IgD-negative memory B cell (primary cell): ENCODE data around the gene NRIP2. TPM values are rescaled to one million over a fixed set of nuclear protein-coding genes. Genes with fewer than 3 reads are reported as not detected.
A peak's percentile ranks its signal among the peaks of the same experiment; 100 is the strongest.

Source experiments
- H3K27ac Mint-ChIP-seq, 3 donors: one replicate each; pipeline ENCODE4 v1.8.0; 2020 to 2022; ENCODE audit warnings: mild to moderate bottlenecking in 3 of 3, mixed read lengths in 3 of 3, moderate library complexity in 1 of 3
- H3K27me3 Mint-ChIP-seq: one replicate; pipeline ENCODE4 v1.8.0; 2021; ENCODE audit warnings: mixed read lengths
- H3K36me3 Mint-ChIP-seq: one replicate; pipeline ENCODE4 v1.8.0; 2020; ENCODE audit warnings: mild to moderate bottlenecking, mixed read lengths
- H3K4me1 Mint-ChIP-seq, 3 donors: one replicate each; pipeline ENCODE4 v1.8.0; 2020 to 2022; ENCODE audit warnings: mixed read lengths in 3 of 3, mild to moderate bottlenecking in 1 of 3
- H3K4me3 Mint-ChIP-seq, 4 donors: one replicate each; pipeline ENCODE4 v1.8.0; 2020 to 2022; ENCODE audit warnings: mild to moderate bottlenecking in 4 of 4, mixed read lengths in 4 of 4, moderate library complexity in 3 of 4
- H3K9me3 Mint-ChIP-seq, 3 donors: one replicate each; pipeline ENCODE4 v1.8.0; 2020 to 2021; ENCODE audit warnings: mixed read lengths in 3 of 3, mild to moderate bottlenecking in 1 of 3
- polyA plus RNA-seq: library from polyadenylated mRNA; unstranded; fragments of 300-500 nt; fragmentation: Illumina TruSeq; gene quantifications from one replicate; pipeline ENCODE4 v1.2.3, GENCODE V29; 2021

Gene NRIP2
- polyA plus RNA-seq, 1 donor from 2014 or later: 1.7 TPM

- H3K4me1 Mint-ChIP-seq: peaks cover 6 to 12% (median 10%) of the 10 kb centered on the region in 3 donors
- H3K36me3 Mint-ChIP-seq: no peaks in the 10 kb centered on the region
- H3K27me3 Mint-ChIP-seq: peaks cover 18% of the 10 kb centered on the region
- no peak overlapping the region for H3K4me3 Mint-ChIP-seq
- H3K27ac Mint-ChIP-seq: no peak overlapping the region
- H3K9me3 Mint-ChIP-seq: no peaks in the 10 kb centered on the region
Measured at GRCh38 chr12:2785017-2785416, 49.8 kb downstream of the NRIP2 start.

- Mint-ChIP-seq H3K9me3 (no peaks in the 10 kb centered on the region), H3K4me1 (peaks cover 6 to 12% (median 10%) of the 10 kb centered on the region in 3 donors), H3K4me3 (peak overlapping the region; percentile 39 to 96 (median 86)), H3K27me3 (peaks cover 18% of the 10 kb centered on the region), H3K27ac (no peak overlapping the region), H3K36me3 (peaks cover under 1% of the 10 kb centered on the region)
Measured at GRCh38 chr12:2783936-2784600, 50.8 kb downstream of the NRIP2 start.

GRCh38 chr12:2779281-2779680, 55.6 kb downstream of the NRIP2 start:
- peaks cover 20% of the 10 kb centered on the region for H3K27me3 Mint-ChIP-seq
- H3K4me1 Mint-ChIP-seq: peaks cover 6 to 9% (median 7%) of the 10 kb centered on the region in 3 donors
- H3K4me3 Mint-ChIP-seq: no peak overlapping the region
- no peak overlapping the region for H3K27ac Mint-ChIP-seq
- H3K9me3 Mint-ChIP-seq: no peaks in the 10 kb centered on the region
- peaks cover 7% of the 10 kb centered on the region for H3K36me3 Mint-ChIP-seq

- no peaks in the 10 kb centered on the region for H3K9me3 Mint-ChIP-seq
- H3K27ac Mint-ChIP-seq: no peak overlapping the region
- no peak overlapping the region for H3K4me3 Mint-ChIP-seq
- peaks cover 7% of the 10 kb centered on the region for H3K27me3 Mint-ChIP-seq
- no peaks in the 10 kb centered on the region for H3K4me1 Mint-ChIP-seq
- H3K36me3 Mint-ChIP-seq: peaks cover 7% of the 10 kb centered on the region
Measured at GRCh38 chr12:2776129-2776806, 58.6 kb downstream of the NRIP2 start.

- Mint-ChIP-seq H3K4me3 (no peak overlapping the region), H3K36me3 (peaks cover 11% of the 10 kb centered on the region), H3K27me3 (peaks cover 7% of the 10 kb centered on the region), H3K9me3 (peaks cover 0 to 1% (median 0%) of the 10 kb centered on the region in 3 donors), H3K4me1 (no peaks in the 10 kb centered on the region), H3K27ac (no peak overlapping the region)
Measured at GRCh38 chr12:2775431-2775830, 59.4 kb downstream of the NRIP2 start.

Other genes with a start within 250 kb of the NRIP2 start
- gene FKBP4, start 40.1 kb downstream of the NRIP2 start, polyA plus RNA-seq: 31.9 TPM
- gene ITFG2, start 22.4 kb downstream of the NRIP2 start, polyA plus RNA-seq: 57.9 TPM
- not detected for gene TEX52, start 22.0 kb upstream of the NRIP2 start, polyA plus RNA-seq
- 0.88 TPM for gene FOXM1, start 42.1 kb upstream of the NRIP2 start, polyA plus RNA-seq
- 48.4 TPM for gene RHNO1, start 42.2 kb upstream of the NRIP2 start, polyA plus RNA-seq
- 10.0 TPM for gene TULP3, start 55.9 kb upstream of the NRIP2 start, polyA plus RNA-seq
- gene TEAD4, start 124.4 kb upstream of the NRIP2 start, polyA plus RNA-seq: not detected
- not detected for gene TSPAN9, start 242.3 kb upstream of the NRIP2 start, polyA plus RNA-seq